Ovary (tissue), 3 donors: ENCODE measurements around the gene CSF1R.

Experiments
- POLR2A ChIP-seq: fragments of 450-650 bp; IDR thresholded peaks from one replicate; pipeline ENCODE4 v1.6.1; 2017; ENCODE audit warnings: antibody characterized with exemption, mild to moderate bottlenecking, moderate library complexity
- TF ChIP-seq, protein P1 (sequence below), 3 donors: fragments of 450-650 bp in 2 of 3; fragments of 200-600 bp in 1 of 3; IDR thresholded peaks; one replicate each; pipeline versions ENCODE4 v1.5.1 to v1.8.0; 2016 to 2022; ENCODE audit warnings: antibody characterized with exemption in 3 of 3, mild to moderate bottlenecking in 1 of 3
- donor health status: DM: no; HTN: no; CAD: no.

DNA sequence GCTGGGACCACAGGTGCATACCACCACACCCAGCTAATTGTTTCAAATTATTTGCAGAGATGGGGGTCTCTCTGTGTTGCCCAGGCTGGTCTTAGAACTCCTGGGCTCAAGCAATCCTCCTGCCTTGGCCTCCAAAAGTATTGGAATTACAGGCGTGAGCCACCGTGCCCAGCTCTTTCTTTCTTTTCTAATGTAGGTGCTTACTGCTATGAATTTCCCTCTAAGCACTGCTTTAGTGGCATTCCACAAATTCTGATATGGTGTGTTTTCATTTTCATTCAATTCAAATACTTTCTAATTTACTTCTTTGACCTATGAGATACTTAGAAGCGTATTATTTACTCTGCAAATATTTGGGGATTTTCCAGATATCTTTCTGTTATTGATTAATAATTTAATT lies 70.9 kb downstream of the CSF1R start:
- TF ChIP-seq, protein P1, sequence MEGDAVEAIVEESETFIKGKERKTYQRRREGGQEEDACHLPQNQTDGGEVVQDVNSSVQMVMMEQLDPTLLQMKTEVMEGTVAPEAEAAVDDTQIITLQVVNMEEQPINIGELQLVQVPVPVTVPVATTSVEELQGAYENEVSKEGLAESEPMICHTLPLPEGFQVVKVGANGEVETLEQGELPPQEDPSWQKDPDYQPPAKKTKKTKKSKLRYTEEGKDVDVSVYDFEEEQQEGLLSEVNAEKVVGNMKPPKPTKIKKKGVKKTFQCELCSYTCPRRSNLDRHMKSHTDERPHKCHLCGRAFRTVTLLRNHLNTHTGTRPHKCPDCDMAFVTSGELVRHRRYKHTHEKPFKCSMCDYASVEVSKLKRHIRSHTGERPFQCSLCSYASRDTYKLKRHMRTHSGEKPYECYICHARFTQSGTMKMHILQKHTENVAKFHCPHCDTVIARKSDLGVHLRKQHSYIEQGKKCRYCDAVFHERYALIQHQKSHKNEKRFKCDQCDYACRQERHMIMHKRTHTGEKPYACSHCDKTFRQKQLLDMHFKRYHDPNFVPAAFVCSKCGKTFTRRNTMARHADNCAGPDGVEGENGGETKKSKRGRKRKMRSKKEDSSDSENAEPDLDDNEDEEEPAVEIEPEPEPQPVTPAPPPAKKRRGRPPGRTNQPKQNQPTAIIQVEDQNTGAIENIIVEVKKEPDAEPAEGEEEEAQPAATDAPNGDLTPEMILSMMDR (IDR thresholded peaks at IDR 0.05) = no peak
- TF ChIP-seq POLR2A = no peak
